AG08396 (cell line): ENCODE results near the gene CSTA.
A peak's percentile ranks its signal among the peaks of the same experiment; 100 is the strongest.

Experiments
- DNase-seq: peaks from one replicate; pipeline ENCODE4 v3.0.0; 2012; ENCODE audit warnings: low spot score, mixed read lengths

Gene CSTA

GRCh38 chr3:122322095-122323075, 2.7 kb upstream of the CSTA start:
- no peak for DNase-seq

- DNase-seq: no peak
Measured at GRCh38 chr3:122325769-122326168, 721 bp downstream of the CSTA start.

GRCh38 chr3:122331886-122332285, 6.8 kb downstream of the CSTA start:
- DNase-seq: no peak

- DNase-seq: no peak
Measured at GRCh38 chr3:122332551-122332950, 7.5 kb downstream of the CSTA start.

GRCh38 chr3:122342803-122343202, 17.8 kb downstream of the CSTA start:
- no peak for DNase-seq

GRCh38 chr3:122343654-122344053, 18.6 kb downstream of the CSTA start:
- no peak for DNase-seq

GRCh38 chr3:122349171-122349570, 24.1 kb downstream of the CSTA start:
- no peak for DNase-seq

- peak; percentile 13 for DNase-seq
Measured at GRCh38 chr3:122350814-122351418, 25.9 kb downstream of the CSTA start.

- DNase-seq: no peak
Measured at GRCh38 chr3:122351612-122352011, 26.6 kb downstream of the CSTA start.

GRCh38 chr3:122353215-122353614, 28.2 kb downstream of the CSTA start:
- no peak for DNase-seq

- DNase-seq: no peak
Measured at GRCh38 chr3:122353893-122354401, 28.9 kb downstream of the CSTA start.

GRCh38 chr3:122355612-122356011, 30.6 kb downstream of the CSTA start:
- no peak for DNase-seq

GRCh38 chr3:122356402-122356801, 31.4 kb downstream of the CSTA start:
- peak; percentile 11 for DNase-seq

GRCh38 chr3:122357828-122358702, 33.0 kb downstream of the CSTA start:
- no peak for DNase-seq

GRCh38 chr3:122358703-122359032, 33.6 kb downstream of the CSTA start:
- DNase-seq: no peak

- no peak for DNase-seq
Measured at GRCh38 chr3:122362026-122362425, 37.0 kb downstream of the CSTA start.

- no peak for DNase-seq
Measured at GRCh38 chr3:122364490-122364889, 39.4 kb downstream of the CSTA start.

- DNase-seq: no peak
Measured at GRCh38 chr3:122365073-122365472, 40.0 kb downstream of the CSTA start.

GRCh38 chr3:122365582-122366378, 40.7 kb downstream of the CSTA start:
- DNase-seq: peak; percentile 41

GRCh38 chr3:122366379-122366749, 41.3 kb downstream of the CSTA start:
- no peak for DNase-seq

GRCh38 chr3:122374034-122374433, 49.0 kb downstream of the CSTA start:
- DNase-seq: no peak

- DNase-seq: no peak
Measured at GRCh38 chr3:122377975-122378374, 52.9 kb downstream of the CSTA start.
